ENCODE data around the gene CLSTN3. TPM values are rescaled to one million over a fixed set of nuclear protein-coding genes. Genes with fewer than 3 reads are reported as not detected.

CLSTN3 gene
- total and polyA plus RNA-seq, 9 of the 15 experiments (the other 6 are each of a cell fraction or from before 2014, with no cell fraction given): 0.08 to 23.2 (median 11.0) TPM

DNA sequence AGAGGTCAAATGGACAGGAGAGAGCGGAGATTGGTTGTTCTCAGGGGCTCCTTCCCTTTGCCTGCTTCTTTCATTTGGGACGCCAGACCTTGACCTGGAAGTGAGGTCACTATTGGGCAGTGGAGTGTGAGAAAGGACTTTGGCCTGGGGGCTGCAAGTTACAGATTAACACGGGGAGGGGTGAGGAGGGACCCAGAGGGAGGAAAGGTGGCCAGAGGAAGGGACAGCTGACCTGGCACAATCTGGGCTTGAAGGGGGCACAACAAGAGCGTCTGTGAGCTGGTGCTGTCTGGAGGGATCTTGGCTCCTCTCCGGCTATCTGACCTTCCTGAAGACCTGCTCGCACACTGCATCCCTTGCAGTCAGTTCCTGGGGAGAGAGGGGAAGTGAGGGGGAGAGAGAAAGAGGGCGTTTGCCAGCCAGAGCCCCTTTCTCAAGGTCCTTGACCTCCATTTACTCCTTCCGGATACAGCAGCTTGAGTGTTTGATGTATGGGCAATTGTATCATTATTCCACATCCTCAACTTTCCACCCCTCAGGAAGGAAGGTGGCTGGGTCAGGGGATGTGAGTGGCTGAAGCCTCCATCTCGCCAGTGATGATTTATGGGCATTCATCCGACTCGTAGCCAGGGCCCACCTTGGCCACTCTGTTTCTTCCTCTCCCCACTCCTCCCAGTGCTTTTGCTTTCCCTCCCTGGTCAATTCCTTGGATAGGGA is 6.2 kb upstream of the CLSTN3 start (continued):
- TF ChIP-seq ZBTB43 (CRISPR knock-in tag; IDR thresholded peaks at IDR 0.05) (no peak), ELF1 (tag; IDR thresholded peaks at IDR 0.05) (no peak), RHOXF2B (CRISPR knock-in tag; conservative IDR thresholded peaks at IDR 0.05) (no peak), HOMEZ (CRISPR knock-in tag; IDR thresholded peaks at IDR 0.05) (no peak), ZNF77 (CRISPR knock-in tag; IDR thresholded peaks at IDR 0.05) (no peak), PML (IDR thresholded peaks at IDR 0.05; ENCODE audit: low read length) (no peak), GTF2E2 (tag; IDR thresholded peaks at IDR 0.05) (no peak)
- TF ChIP-seq, protein P1, sequence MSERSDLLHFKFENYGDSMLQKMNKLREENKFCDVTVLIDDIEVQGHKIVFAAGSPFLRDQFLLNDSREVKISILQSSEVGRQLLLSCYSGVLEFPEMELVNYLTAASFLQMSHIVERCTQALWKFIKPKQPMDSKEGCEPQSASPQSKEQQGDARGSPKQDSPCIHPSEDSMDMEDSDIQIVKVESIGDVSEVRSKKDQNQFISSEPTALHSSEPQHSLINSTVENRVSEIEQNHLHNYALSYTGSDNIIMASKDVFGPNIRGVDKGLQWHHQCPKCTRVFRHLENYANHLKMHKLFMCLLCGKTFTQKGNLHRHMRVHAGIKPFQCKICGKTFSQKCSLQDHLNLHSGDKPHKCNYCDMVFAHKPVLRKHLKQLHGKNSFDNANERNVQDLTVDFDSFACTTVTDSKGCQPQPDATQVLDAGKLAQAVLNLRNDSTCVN (CRISPR knock-in tag; IDR thresholded peaks at IDR 0.05): no peak
- TF ChIP-seq, protein P2, sequence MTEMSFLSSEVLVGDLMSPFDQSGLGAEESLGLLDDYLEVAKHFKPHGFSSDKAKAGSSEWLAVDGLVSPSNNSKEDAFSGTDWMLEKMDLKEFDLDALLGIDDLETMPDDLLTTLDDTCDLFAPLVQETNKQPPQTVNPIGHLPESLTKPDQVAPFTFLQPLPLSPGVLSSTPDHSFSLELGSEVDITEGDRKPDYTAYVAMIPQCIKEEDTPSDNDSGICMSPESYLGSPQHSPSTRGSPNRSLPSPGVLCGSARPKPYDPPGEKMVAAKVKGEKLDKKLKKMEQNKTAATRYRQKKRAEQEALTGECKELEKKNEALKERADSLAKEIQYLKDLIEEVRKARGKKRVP (CRISPR knock-in tag; IDR thresholded peaks at IDR 0.05): no peak

All from K562 (cell line).